ENCODE data around the gene GZF1. TPM values are rescaled to one million over a fixed set of nuclear protein-coding genes. Genes with fewer than 3 reads are reported as not detected.

The GZF1 gene
- total RNA-seq, 2 donors from 2014 or later: 14.9 TPM

- no peak overlapping the region for H3K27ac ChIP-seq
- H3K4me3 ChIP-seq: no peak overlapping the region
- H3K4me1 ChIP-seq: no peaks in the 10 kb centered on the region
- no peaks in the 10 kb centered on the region for H3K9me3 ChIP-seq
- DNase-seq (ENCODE audit: low spot score): no peak
- TF ChIP-seq, protein P1, sequence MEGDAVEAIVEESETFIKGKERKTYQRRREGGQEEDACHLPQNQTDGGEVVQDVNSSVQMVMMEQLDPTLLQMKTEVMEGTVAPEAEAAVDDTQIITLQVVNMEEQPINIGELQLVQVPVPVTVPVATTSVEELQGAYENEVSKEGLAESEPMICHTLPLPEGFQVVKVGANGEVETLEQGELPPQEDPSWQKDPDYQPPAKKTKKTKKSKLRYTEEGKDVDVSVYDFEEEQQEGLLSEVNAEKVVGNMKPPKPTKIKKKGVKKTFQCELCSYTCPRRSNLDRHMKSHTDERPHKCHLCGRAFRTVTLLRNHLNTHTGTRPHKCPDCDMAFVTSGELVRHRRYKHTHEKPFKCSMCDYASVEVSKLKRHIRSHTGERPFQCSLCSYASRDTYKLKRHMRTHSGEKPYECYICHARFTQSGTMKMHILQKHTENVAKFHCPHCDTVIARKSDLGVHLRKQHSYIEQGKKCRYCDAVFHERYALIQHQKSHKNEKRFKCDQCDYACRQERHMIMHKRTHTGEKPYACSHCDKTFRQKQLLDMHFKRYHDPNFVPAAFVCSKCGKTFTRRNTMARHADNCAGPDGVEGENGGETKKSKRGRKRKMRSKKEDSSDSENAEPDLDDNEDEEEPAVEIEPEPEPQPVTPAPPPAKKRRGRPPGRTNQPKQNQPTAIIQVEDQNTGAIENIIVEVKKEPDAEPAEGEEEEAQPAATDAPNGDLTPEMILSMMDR (IDR thresholded peaks at IDR 0.05): no peak
- no peaks in the 10 kb centered on the region for H3K27me3 ChIP-seq
- H3K36me3 ChIP-seq: peaks cover 10% of the 10 kb centered on the region
These were observed 24.5 kb downstream of the GZF1 start for GRCh38 chr20:23386304-23387117.

DNA sequence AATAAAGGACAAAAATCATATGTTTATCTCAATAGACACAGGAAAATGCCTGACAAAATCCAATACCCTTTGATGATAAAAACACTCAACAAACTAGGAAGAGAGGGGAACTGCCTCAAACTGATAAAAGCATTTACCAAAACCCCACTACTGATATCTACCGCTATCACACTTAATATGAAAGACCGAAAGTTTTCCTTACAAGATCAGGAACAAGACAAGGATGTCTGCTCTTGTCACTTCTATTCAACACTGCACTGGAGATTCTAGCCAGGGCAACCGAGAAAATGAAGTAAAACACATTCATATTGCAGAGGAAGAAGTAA is 25.1 kb downstream of the GZF1 start:
- no peak for DNase-seq (ENCODE audit: low spot score)
- TF ChIP-seq, protein P1 (IDR thresholded peaks at IDR 0.05): no peak
- Histone ChIP-seq H3K27ac (no peak overlapping the region), H3K4me1 (no peaks in the 10 kb centered on the region), H3K36me3 (peaks cover 11% of the 10 kb centered on the region), H3K9me3 (no peaks in the 10 kb centered on the region), H3K4me3 (no peak overlapping the region), H3K27me3 (no peaks in the 10 kb centered on the region)

- H3K9me3 ChIP-seq: no peaks in the 10 kb centered on the region
- H3K4me1 ChIP-seq: no peaks in the 10 kb centered on the region
- H3K4me3 ChIP-seq: no peak overlapping the region
- H3K27me3 ChIP-seq: no peaks in the 10 kb centered on the region
- TF ChIP-seq, protein P1 (IDR thresholded peaks at IDR 0.05): no peak
- H3K27ac ChIP-seq: no peak overlapping the region
- no peak for DNase-seq (ENCODE audit: low spot score)
- H3K36me3 ChIP-seq: peaks cover 41% of the 10 kb centered on the region
These were observed 28.3 kb downstream of the GZF1 start for GRCh38 chr20:23390091-23390774.

DNA sequence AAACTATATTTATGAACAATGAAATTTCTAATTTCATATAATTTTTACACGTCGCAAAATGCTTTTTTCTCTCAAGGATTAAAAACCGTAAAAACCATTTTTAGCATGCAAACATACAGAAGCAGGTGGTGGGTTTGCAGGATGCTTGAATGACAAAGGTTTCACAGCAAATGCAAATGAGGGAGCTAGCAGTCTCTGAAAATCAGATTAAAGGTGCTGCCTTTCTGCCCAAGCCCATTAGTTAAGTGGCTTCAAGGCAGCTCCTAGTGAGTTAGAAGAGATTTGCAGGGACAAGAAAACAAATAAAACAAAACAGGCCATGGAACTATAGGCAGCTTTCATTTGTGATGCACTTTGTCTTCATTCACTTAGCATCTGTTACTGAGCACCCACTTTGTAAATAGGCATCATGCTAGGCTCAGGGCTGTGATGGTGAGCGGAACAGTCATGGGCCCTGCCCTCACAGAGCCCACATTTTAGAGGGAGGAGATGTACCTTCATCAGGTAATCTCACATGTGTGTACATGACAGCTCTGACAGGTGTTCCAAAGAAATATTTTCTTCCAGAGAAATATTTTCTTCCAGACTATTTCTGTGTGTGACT is 29.8 kb downstream of the GZF1 start:
- no peaks in the 10 kb centered on the region for H3K9me3 ChIP-seq
- H3K27ac ChIP-seq: no peak overlapping the region
- H3K36me3 ChIP-seq: peaks cover 42% of the 10 kb centered on the region
- DNase-seq (ENCODE audit: low spot score): no peak
- no peaks in the 10 kb centered on the region for H3K27me3 ChIP-seq
- H3K4me1 ChIP-seq: peaks cover 0 to 3% of the 10 kb centered on the region in 2 donors
- TF ChIP-seq, protein P1 (IDR thresholded peaks at IDR 0.05): no peak
- H3K4me3 ChIP-seq: no peak overlapping the region

DNA sequence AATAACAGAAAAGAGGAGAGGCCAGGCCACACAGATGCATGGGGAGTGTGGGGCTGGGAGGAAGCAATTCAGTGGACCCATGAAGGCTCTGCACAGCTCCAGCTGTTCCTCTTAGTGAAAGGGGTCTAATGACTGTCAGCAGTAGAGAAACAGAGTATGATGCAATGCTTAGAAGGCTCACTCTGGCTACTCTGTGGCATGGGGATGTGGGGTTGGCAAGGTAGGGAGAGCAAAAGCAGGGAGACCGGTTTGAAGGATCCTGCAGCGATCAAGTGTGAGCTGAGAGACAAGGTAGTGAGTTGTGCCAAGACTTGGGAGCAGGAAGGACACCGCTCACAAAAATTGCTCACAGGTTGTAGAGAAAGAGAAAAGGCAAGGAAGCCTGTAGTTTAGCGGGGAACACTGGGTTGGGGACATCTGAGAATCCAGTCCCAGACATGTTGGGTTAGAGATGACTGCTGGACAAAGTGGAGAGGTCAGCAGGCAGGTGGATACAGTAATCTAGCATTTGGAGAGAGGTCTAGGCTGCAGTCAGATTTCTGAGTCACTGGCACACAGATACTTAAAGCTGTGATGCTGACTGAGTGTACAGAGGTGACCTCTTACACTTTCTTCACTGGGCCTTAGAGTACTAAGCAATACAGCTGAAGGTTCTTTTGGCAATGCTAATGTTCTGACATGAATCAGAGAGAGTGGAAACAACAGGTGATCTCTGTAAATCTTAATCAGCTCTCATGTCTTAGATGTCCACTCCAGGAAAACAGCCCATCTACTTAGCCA is 32.2 kb downstream of the GZF1 start:
- H3K27me3 ChIP-seq: no peaks in the 10 kb centered on the region
- H3K4me3 ChIP-seq: no peak overlapping the region
- TF ChIP-seq, protein P1 (IDR thresholded peaks at IDR 0.05): no peak
- H3K4me1 ChIP-seq: peaks cover 0 to 20% of the 10 kb centered on the region in 2 donors
- H3K36me3 ChIP-seq: peaks cover 40% of the 10 kb centered on the region
- no peaks in the 10 kb centered on the region for H3K9me3 ChIP-seq
- DNase-seq (ENCODE audit: low spot score): no peak
- H3K27ac ChIP-seq: no peak overlapping the region

Data from right atrium auricular region (tissue), 2 donors.